Sigmoid colon (tissue), 7 donors: ENCODE measurements around the gene TMEM247. TPM values are rescaled to one million over a fixed set of nuclear protein-coding genes. Genes with fewer than 3 reads are reported as not detected.
"Not testable (repeated sequence)": the region's sequence is repeated elsewhere in the genome, so short reads cannot be mapped to it uniquely, and the experiment has no call there.

Experiments used
- DNase-seq: peaks from one replicate; pipeline ENCODE4 v3.0.0-alpha.2; 2019
- H3K27ac ChIP-seq, 4 donors: fragments of 200-600 bp; sonication (generic); one replicate each; pipeline ENCODE4 v1.5.1; 2016 to 2019; ENCODE audit warnings: mild to moderate bottlenecking in 1 of 4
- H3K27me3 ChIP-seq, 3 donors: fragments of 200-600 bp; sonication (generic); one replicate each; pipeline ENCODE4 v1.5.1; 2019; ENCODE audit warnings: mild to moderate bottlenecking in 1 of 3
- H3K36me3 ChIP-seq, 4 donors: fragments of 200-600 bp; sonication (generic); one replicate each; pipeline ENCODE4 v1.5.1; 2016 to 2019
- H3K4me1 ChIP-seq, 4 donors: fragments of 200-600 bp; sonication (generic); one replicate each; pipeline ENCODE4 v1.5.1; 2017 to 2019
- H3K4me3 ChIP-seq, 4 donors: fragments of 200-600 bp; sonication (generic); one replicate each; pipeline ENCODE4 v1.5.1; 2017 to 2019; ENCODE audit warnings: mild to moderate bottlenecking in 2 of 4, moderate library complexity in 1 of 4
- H3K9me3 ChIP-seq, 4 donors: fragments of 200-600 bp in 3 of 4; sonication (generic) in 3 of 4; one replicate each; pipeline versions ENCODE4 v1.5.1 to v1.6.1; 2013 to 2019
- CTCF ChIP-seq, 4 experiments: fragments of 450-650 bp in 3 of 4; fragments of 200-600 bp in 1 of 4; IDR thresholded peaks; one replicate each; pipeline ENCODE4 v1.5.1; 2016 to 2019; ENCODE audit warnings: antibody characterized with exemption in 4 of 4, mild to moderate bottlenecking in 3 of 4, moderate library complexity in 2 of 4
- EP300 ChIP-seq, 4 donors: sonication (generic); formaldehyde crosslinking; IDR thresholded peaks; one replicate each; pipeline ENCODE4 v1.6.1; 2017; ENCODE audit warnings: antibody characterized with exemption in 4 of 4
- POLR2A ChIP-seq, 2 donors: fragments of 450-650 bp; IDR thresholded peaks; one replicate each; pipeline ENCODE4 v1.6.1; 2016; ENCODE audit warnings: antibody characterized with exemption in 2 of 2, mild to moderate bottlenecking in 2 of 2, moderate library complexity in 2 of 2
- POLR2AphosphoS5 ChIP-seq, 4 donors: sonication (generic); formaldehyde crosslinking; IDR thresholded peaks; one replicate each; pipeline ENCODE4 v1.6.1; 2017; ENCODE audit warnings: antibody characterized with exemption in 4 of 4
- WGBS, 2 donors: extraction: QIAGEN DNeasy Blood & Tissue Kit; methylation state at CpG; one replicate each; pipeline ENCODE4 v1.1.7; 2013; 5-methylcytosine and 5-hydroxymethylcytosine counted together
- intact Hi-C: fragments of 100-400 bp; cut with DNase I; formaldehyde crosslinking; loops from one replicate; pipeline ENCODE4 v1.15.1; 2023
- polyA plus RNA-seq, 3 donors: library from polyadenylated mRNA; stranded (reverse); fragments of 200-250 nt; gene quantifications; one replicate each; pipeline ENCODE4 v1.2.3, GENCODE V29; 2013
- total RNA-seq, 4 donors: library from RNA; depleted of rRNA; stranded (reverse); fragments of >200 nt; gene quantifications; one replicate each; pipeline ENCODE4 v1.1.0, GENCODE V29; 2016
- donor health status: healthy with polysubstance abuse.
- donor health status: Bipolar disorder and iron deficiency.
- donor health status: healthy.

TMEM247 gene
- total and polyA plus RNA-seq, 7 donors, result not detected

- DNase-seq, result no peak
- no peaks in the 10 kb centered on the region for H3K27me3 ChIP-seq
- H3K27ac ChIP-seq, result peak overlapping the region in 1 of 4 donors; percentile 1
- H3K4me3 ChIP-seq, result no peak overlapping the region
- intact Hi-C loops, result no loop called here
- no peaks in the 10 kb centered on the region for H3K36me3 ChIP-seq
- TF ChIP-seq POLR2A (IDR thresholded peaks at IDR 0.05) (no peak), POLR2AphosphoS5 (IDR thresholded peaks at IDR 0.05) (no peak), CTCF (IDR thresholded peaks at IDR 0.05) (no peak), EP300 (IDR thresholded peaks at IDR 0.05) (no peak)
- 85% methylated on average over 2 of the region's 2 CpGs for WGBS, 2 donors
- no peaks in the 10 kb centered on the region for H3K9me3 ChIP-seq
- peaks cover 0 to 1% (median 0%) of the 10 kb centered on the region in 4 donors for H3K4me1 ChIP-seq
Measured at GRCh38 chr2:46469700-46470099, 9.7 kb upstream of the TMEM247 start.

GRCh38 chr2:46470114-46470628 lies 9.2 kb upstream of the TMEM247 start:
- Histone ChIP-seq H3K4me1 (no peaks in the 10 kb centered on the region), H3K36me3 (no peaks in the 10 kb centered on the region), H3K27me3 (no peaks in the 10 kb centered on the region), H3K4me3 (no peak overlapping the region), H3K9me3 (no peaks in the 10 kb centered on the region), H3K27ac (peak overlapping the region in 1 of 4 donors; percentile 1)
- intact Hi-C loops, result no loop called here
- DNase-seq, result no peak
- TF ChIP-seq CTCF (IDR thresholded peaks at IDR 0.05), result no peak
- no peak for TF ChIP-seq POLR2AphosphoS5 (IDR thresholded peaks at IDR 0.05)
- TF ChIP-seq POLR2A (IDR thresholded peaks at IDR 0.05), result no peak
- TF ChIP-seq EP300 (IDR thresholded peaks at IDR 0.05), result no peak
- 49 to 82% methylated on average over 7 of the region's 7 CpGs for WGBS, 2 donors

- H3K27ac ChIP-seq, result no peak overlapping the region
- H3K9me3 ChIP-seq, result no peaks in the 10 kb centered on the region
- intact Hi-C loops, result no loop called here
- no peak overlapping the region for H3K4me3 ChIP-seq
- TF ChIP-seq CTCF (IDR thresholded peaks at IDR 0.05) (no peak), POLR2AphosphoS5 (IDR thresholded peaks at IDR 0.05) (no peak), POLR2A (IDR thresholded peaks at IDR 0.05) (no peak), EP300 (IDR thresholded peaks at IDR 0.05) (no peak)
- H3K27me3 ChIP-seq, result no peaks in the 10 kb centered on the region
- H3K36me3 ChIP-seq, result no peaks in the 10 kb centered on the region
- DNase-seq, result no peak
- WGBS, 2 donors, result 85 to 90% methylated on average over 5 of the region's 5 CpGs
- no peaks in the 10 kb centered on the region for H3K4me1 ChIP-seq
Measured at GRCh38 chr2:46471019-46471583, 8.3 kb upstream of the TMEM247 start.

- intact Hi-C loops, result no loop called here
- DNase-seq, result no peak
- Histone ChIP-seq H3K4me1 (no peaks in the 10 kb centered on the region), H3K27ac (no peak overlapping the region), H3K4me3 (no peak overlapping the region), H3K9me3 (no peaks in the 10 kb centered on the region), H3K36me3 (no peaks in the 10 kb centered on the region), H3K27me3 (no peaks in the 10 kb centered on the region)
- WGBS, 2 donors, result 64 to 85% methylated on average over 1 of the region's 1 CpG
- TF ChIP-seq CTCF (IDR thresholded peaks at IDR 0.05), result no peak
- no peak for TF ChIP-seq POLR2AphosphoS5 (IDR thresholded peaks at IDR 0.05)
- TF ChIP-seq POLR2A (IDR thresholded peaks at IDR 0.05), result no peak
- no peak for TF ChIP-seq EP300 (IDR thresholded peaks at IDR 0.05)
Measured at GRCh38 chr2:46471697-46472096, 7.7 kb upstream of the TMEM247 start.

- H3K27me3 ChIP-seq, H3K4me1 ChIP-seq, DNase-seq, H3K9me3 ChIP-seq, intact Hi-C loops, H3K27ac ChIP-seq, H3K36me3 ChIP-seq, H3K4me3 ChIP-seq: not testable (repeated sequence)
- 85 to 93% methylated on average over 5 of the region's 5 CpGs for whole genome bisulfite sequencing, 2 donors
Measured at GRCh38 chr2:46472165-46472564, 7.2 kb upstream of the TMEM247 start.

- H3K9me3 ChIP-seq, H3K4me3 ChIP-seq, H3K27me3 ChIP-seq, DNase-seq, H3K36me3 ChIP-seq, intact Hi-C loops, H3K27ac ChIP-seq: not testable (repeated sequence)
- WGBS, 2 donors, result 56 to 66% methylated on average over 8 of the region's 8 CpGs
- H3K4me1 ChIP-seq, result peaks cover 0 to 16% (median 9%) of the 10 kb centered on the region in 4 donors
Measured at GRCh38 chr2:46477462-46477861, 1.9 kb upstream of the TMEM247 start.
